K562 (cell line): ENCODE measurements around the gene SPRED2. TPM values are rescaled to one million over a fixed set of nuclear protein-coding genes. Genes with fewer than 3 reads are reported as not detected.

Source experiments
- ATAC-seq: fragments of 200-7000 bp; cut with Tn5 transposase; 3 replicates; pipeline ENCODE4 v1.9.1; 2020; ENCODE audit warnings: moderate library complexity
- BruUV-seq: library from RNA; stranded (reverse); fragments of 400-500 nt; replicated peaks from 2 replicates; lab custom pipeline; 2021; lab: Mats Ljungman, UMichigan
- CTCF ChIA-PET: fragments of 300-600 bp; formaldehyde crosslinking; extraction: SDS; loops from one replicate; lab custom pipeline; 2021; ENCODE audit warnings: low intra/inter-chr PET ratio; lab: Yijun Ruan, JAX
- POLR2A ChIA-PET: fragments of 300-600, 350-650 bp; sonication (Branson Sonifier 250); formaldehyde crosslinking; extraction: SDS; loops from one replicate; lab custom pipeline; 2021; ENCODE audit warnings: antibody characterized with exemption, inconsistent platforms; lab: Yijun Ruan, JAX
- DNase-seq, 4 experiments: peaks; one replicate each; pipeline versions ENCODE4 v3.0.0 to v3.0.0-alpha.2; 2011 to 2018; ENCODE audit warnings: low spot score in 3 of 4, mixed read lengths in 3 of 4; ENCODE audit errors: extremely low read depth in 1 of 4
- FAIRE-seq: peaks from 2 replicates; lab custom pipeline; 2011; peaks lifted over from hg19 to GRCh38; lab: Jason Lieb, UNC
- H2AFZ ChIP-seq: 2 replicates; pipeline ENCODE4 v1.6.0; 2011; ENCODE audit warnings: low read depth, low read length, control low read depth, inconsistent platforms
- H3K27ac ChIP-seq: fragments of 200-600 bp; 3 replicates; pipeline ENCODE4 v1.8.0; 2011; ENCODE audit warnings: low read depth, mild to moderate bottlenecking, control low read depth, inconsistent platforms, low read length, moderate library complexity, mixed read lengths; ENCODE audit errors: extremely low read depth
- H3K27me3 ChIP-seq, 2 experiments: fragments of 300-600 bp in 1 of 2; 2 replicates in 1 of 2; 3 replicates in 1 of 2; pipeline versions ENCODE4 v1.6.0 to v1.8.0; 2011; ENCODE audit warnings: inconsistent platforms in 2 of 2, low read length in 2 of 2, mild to moderate bottlenecking in 1 of 2, mixed read lengths in 1 of 2, moderate library complexity in 1 of 2; ENCODE audit not compliant: control insufficient read depth in 2 of 2, insufficient read depth in 2 of 2
- H3K36me3 ChIP-seq: fragments of 300-600 bp; 3 replicates; pipeline ENCODE4 v1.8.0; 2011; ENCODE audit warnings: mild to moderate bottlenecking, low read length, inconsistent platforms; ENCODE audit not compliant: control insufficient read depth, insufficient read depth
- H3K4me1 ChIP-seq, 2 experiments: fragments of 200-600 bp in 1 of 2; replicated peaks in 1 of 2; 2 replicates in 1 of 2; 3 replicates in 1 of 2; pipeline versions ENCODE4 v1.5.1 to v1.8.0; 2011; ENCODE audit warnings: inconsistent platforms in 2 of 2, low read length in 2 of 2, mild to moderate bottlenecking in 1 of 2, mixed read lengths in 1 of 2, moderate library complexity in 1 of 2; ENCODE audit not compliant: control insufficient read depth in 2 of 2, insufficient read depth in 2 of 2
- H3K4me2 ChIP-seq: 2 replicates; pipeline ENCODE4 v1.6.1; 2011; ENCODE audit warnings: low read length, control low read depth, inconsistent platforms, mixed read lengths; ENCODE audit not compliant: insufficient read depth
- H3K4me3 ChIP-seq: fragments of 200-600 bp; sonication (generic), shearing (Covaris generic); 2 replicates; pipeline ENCODE4 v1.5.1; 2016; ENCODE audit warnings: control low read depth, inconsistent platforms
- H3K79me2 ChIP-seq: fragments of 200-600 bp; 3 replicates; pipeline ENCODE4 v1.8.0; 2011; ENCODE audit warnings: low read length, inconsistent platforms; ENCODE audit not compliant: control insufficient read depth, insufficient read depth
- H3K9ac ChIP-seq, 2 experiments: 2 replicates each; pipeline versions ENCODE4 v1.6.0 to v1.6.1; 2011; ENCODE audit warnings: low read depth in 2 of 2, low read length in 2 of 2, control low read depth in 1 of 2, inconsistent platforms in 1 of 2, mild to moderate bottlenecking in 1 of 2, mixed read lengths in 1 of 2; ENCODE audit not compliant: insufficient read depth in 1 of 2
- H3K9me1 ChIP-seq: one replicate; pipeline ENCODE4 v1.6.0; 2011; ENCODE audit warnings: inconsistent platforms, mild to moderate bottlenecking, low read length, moderate library complexity; ENCODE audit not compliant: control insufficient read depth, insufficient read depth
- H3K9me3 ChIP-seq: replicated peaks from 2 replicates; pipeline ENCODE4 v1.5.1; 2011; ENCODE audit warnings: low read depth, low read length, inconsistent platforms; ENCODE audit not compliant: control insufficient read depth, insufficient read depth
- H4K20me1 ChIP-seq: replicated peaks from 2 replicates; pipeline ENCODE4 v1.6.1; 2011; ENCODE audit warnings: low read length, inconsistent platforms, mixed read lengths; ENCODE audit not compliant: control insufficient read depth, insufficient read depth
- CHCHD3 ChIP-seq: fragments of 250-450 bp; sonication (Bioruptor Pico); IDR thresholded peaks from 2 replicates; pipeline ENCODE4 v2.1.2; 2022; ENCODE audit warnings: mild to moderate bottlenecking
- CHD4 ChIP-seq: fragments of 200-600 bp; sonication (generic); IDR thresholded peaks from 3 replicates; pipeline ENCODE4 v1.6.1; 2012; ENCODE audit warnings: low read depth, mild to moderate bottlenecking, mixed read lengths, low read length, inconsistent platforms; ENCODE audit not compliant: insufficient read depth, insufficient replicate concordance, poor library complexity, severe bottlenecking
- DNMT1 ChIP-seq: fragments of 450-650 bp; IDR thresholded peaks from 2 replicates; pipeline ENCODE4 v1.6.1; 2016; ENCODE audit warnings: antibody characterized with exemption, mild to moderate bottlenecking
- ETV5 ChIP-seq: sonication (generic); formaldehyde crosslinking; IDR thresholded peaks from 2 replicates; pipeline ENCODE4 v1.4.0; 2020; ENCODE audit warnings: low read depth, mild to moderate bottlenecking, missing genetic modification reagents
- HLTF ChIP-seq: fragments of 450-650 bp; IDR thresholded peaks from 2 replicates; pipeline ENCODE4 v1.6.1; 2016
- KDM4B ChIP-seq, 2 experiments: fragments of 450-650 bp in 1 of 2; sonication (generic) in 1 of 2; IDR thresholded peaks; 2 replicates each; pipeline ENCODE4 v1.6.1; 2016 to 2017; ENCODE audit warnings: borderline replicate concordance in 2 of 2, antibody characterized with exemption in 1 of 2, low read depth in 1 of 2, mild to moderate bottlenecking in 1 of 2
- LEF1 ChIP-seq: fragments of 450-650 bp; IDR thresholded peaks from 2 replicates; pipeline ENCODE4 v1.6.1; 2016; ENCODE audit warnings: mild to moderate bottlenecking
- MCM2 ChIP-seq: fragments of 450-650 bp; IDR thresholded peaks from 2 replicates; pipeline ENCODE4 v1.6.1; 2017; ENCODE audit warnings: low read depth, mild to moderate bottlenecking
- MYC ChIP-seq, 2 experiments: fragments of 250-450 bp in 1 of 2; sonication (Bioruptor Pico) in 1 of 2; IDR thresholded peaks; 2 replicates each; pipeline versions ENCODE4 v1.5.1 to v1.6.1; 2012 to 2021; ENCODE audit warnings: low read depth in 2 of 2, borderline replicate concordance in 1 of 2, improper control_type of control experiment in 1 of 2, low read length in 1 of 2, mild to moderate bottlenecking in 1 of 2, moderate library complexity in 1 of 2
- NFIX ChIP-seq: fragments of 250-450 bp; sonication (Bioruptor Pico); IDR thresholded peaks from 2 replicates; pipeline ENCODE4 v1.4.0; 2020; ENCODE audit warnings: low read depth, mild to moderate bottlenecking, moderate library complexity
- NR1H2 ChIP-seq: sonication (generic); formaldehyde crosslinking; IDR thresholded peaks from 2 replicates; pipeline ENCODE4 v1.4.0; 2020; ENCODE audit warnings: mild to moderate bottlenecking, missing genetic modification reagents
- POLR2B ChIP-seq: fragments of 450-650 bp; IDR thresholded peaks from 2 replicates; pipeline ENCODE4 v1.6.1; 2018; ENCODE audit warnings: low read depth; ENCODE audit not compliant: partially characterized antibody
- POLR3A ChIP-seq: IDR thresholded peaks from 2 replicates; pipeline ENCODE4 v1.6.1; 2011; ENCODE audit warnings: borderline replicate concordance, mild to moderate bottlenecking, moderate library complexity; ENCODE audit not compliant: insufficient read length, insufficient read depth; ENCODE audit errors: extremely low read depth
- PTTG1 ChIP-seq: fragments of 450-650 bp; IDR thresholded peaks from 2 replicates; pipeline ENCODE4 v1.6.1; 2016; ENCODE audit warnings: low read depth, mild to moderate bottlenecking, missing genetic modification characterization, missing compliant biosample characterization
- SIRT6 ChIP-seq: IDR thresholded peaks from one replicate; pipeline ENCODE4 v1.6.1; 2012; ENCODE audit warnings: low read depth, mild to moderate bottlenecking, control low read depth, inconsistent platforms, low read length, moderate library complexity
- SRSF1 ChIP-seq: fragments of 200-400 bp; formaldehyde crosslinking; IDR thresholded peaks from 2 replicates; pipeline ENCODE4 v1.6.1; 2017; ENCODE audit warnings: mild to moderate bottlenecking, low read depth, low read length, moderate library complexity
- TAF7 ChIP-seq: fragments of 450-650 bp; IDR thresholded peaks from 2 replicates; pipeline ENCODE4 v1.6.1; 2016; ENCODE audit warnings: missing genetic modification characterization, missing compliant biosample characterization
- TRIM24 ChIP-seq, 2 experiments: fragments of 450-650 bp; IDR thresholded peaks; 2 replicates each; pipeline ENCODE4 v1.6.1; 2016
- ZNF143 ChIP-seq: sonication (generic); formaldehyde crosslinking; IDR thresholded peaks from 2 replicates; pipeline ENCODE4 v1.9.0; 2022; ENCODE audit warnings: mild to moderate bottlenecking, missing genetic modification reagents
- ZNF23 ChIP-seq: fragments of 250-450 bp; sonication (Bioruptor Pico); IDR thresholded peaks from 2 replicates; pipeline ENCODE4 v1.4.0; 2020; ENCODE audit warnings: mild to moderate bottlenecking
- ZNF239 ChIP-seq: fragments of 250-450 bp; sonication (Bioruptor Pico); IDR thresholded peaks from 2 replicates; pipeline ENCODE4 v1.4.0; 2020; ENCODE audit warnings: mild to moderate bottlenecking
- WGBS: fragments of 100-300 bp; shearing (Covaris generic); methylation state at CpG from one replicate; pipeline ENCODE4 v1.1.6; 2016; ENCODE audit warnings: low coverage, mixed read lengths; ENCODE audit not compliant: insufficient coverage; ENCODE audit errors: missing lambda C conversion rate; 5-methylcytosine and 5-hydroxymethylcytosine counted together
- in situ Hi-C: fragments of 300-500 bp; cut with MboI; formaldehyde crosslinking; loops from 4 replicates; pipeline ENCODE4 v1.15.0; 2018; ENCODE audit warnings: inconsistent platforms, mixed read lengths
- intact Hi-C: fragments of 100-400 bp; cut with micrococcal nuclease; formaldehyde crosslinking; loops from 2 replicates; pipeline ENCODE4 v1.14.2; 2022
- polyA plus RNA-seq, 8 experiments: library from polyadenylated mRNA; depleted of rRNA in 4 of 8; stranded (reverse) in 5 of 8; unstranded in 3 of 8; fragments of >200 nt; fragmentation: Nextera tagmentation in 2 of 8; fragmentation: Illumina TruSeq in 1 of 8; extraction: Ambion mirVana in 2 of 8; extraction: Trizol in 1 of 8; gene quantifications; 2 replicates each; pipeline versions ENCODE4 v1.2.1 to v1.2.3, GENCODE V29; 2011 to 2014; ENCODE audit warnings: inconsistent platforms in 1 of 8, missing spikeins in 1 of 8
- total RNA-seq, 7 experiments: library from RNA; depleted of rRNA in 6 of 7; stranded (reverse); fragments of >200 nt in 6 of 7; fragmentation: Illumina TruSeq in 2 of 7; extraction: Trizol in 2 of 7; gene quantifications; 2 replicates each; pipeline versions ENCODE4 v1.2.1 to v1.2.3, GENCODE V29; 2011 to 2021; ENCODE audit warnings: low replicate concordance in 1 of 7

Gene SPRED2
- total and polyA plus RNA-seq, 9 of the 15 experiments (the other 6 are each of a cell fraction or from before 2014, with no cell fraction given) = 4.6 to 50.8 (median 14.1) TPM

- TF ChIP-seq SIRT6 = no peak
- no peak for TF ChIP-seq POLR2B
- no peak for TF ChIP-seq LEF1
- TF ChIP-seq MYC (IDR thresholded peaks at IDR 0.05; ENCODE audit: low read depth, low read length) = no peak
- TF ChIP-seq MYC (CRISPR knock-in tag; IDR thresholded peaks at IDR 0.05; ENCODE audit: borderline replicate concordance, low read depth) = no peak
- no peak for TF ChIP-seq HLTF
- TF ChIP-seq MCM2 = no peak
- no peak for TF ChIP-seq ZNF23 (CRISPR knock-in tag)
- no peak for TF ChIP-seq SRSF1
- no peak for TF ChIP-seq TRIM24 (IDR thresholded peaks at IDR 0.05)
- TF ChIP-seq CHCHD3 = no peak
- TF ChIP-seq ETV5 (CRISPR knock-in tag) = no peak
These were observed 35.9 kb downstream of the SPRED2 start (continued) for GRCh38 chr2:65396348-65397026.

GRCh38 chr2:65395621-65396347 is 36.6 kb downstream of the SPRED2 start:
- 57% methylated on average over 5 of the region's 5 CpGs for WGBS
- intact Hi-C loops (no loop called here), in situ Hi-C loops (no loop called here)
- DNase-seq (no peak), ATAC-seq (no peak), FAIRE-seq (no peak)
- Histone ChIP-seq H2AFZ (no peak overlapping the region), H3K27ac (no peak overlapping the region), H3K79me2 (peaks cover 93% of the 10 kb centered on the region), H3K4me2 (no peak overlapping the region), H3K9me3 (no peaks in the 10 kb centered on the region), H3K9me1 (peaks cover 6% of the 10 kb centered on the region), H3K4me1 (peaks cover 7 to 20% of the 10 kb centered on the region in 2 experiments; a peak in 4 of 5 replicates), H3K36me3 (no peaks in the 10 kb centered on the region), H3K9ac (no peak overlapping the region), H3K4me3 (no peak overlapping the region), H4K20me1 (peaks cover 48% of the 10 kb centered on the region), H3K27me3 (no peaks in the 10 kb centered on the region)
- POLR2A ChIA-PET = interaction anchor here (0.6 to 1.7 kb wide), 4 partner anchors 12 to 32 kb away, joined by 3 to 6 read pairs (median 4); no protein-coding TSS in a partner anchor
- CTCF ChIA-PET = no interaction called here
- BruUV-seq = no TSS peak
- TF ChIP-seq NR1H2 (CRISPR knock-in tag) (no peak), NFIX (CRISPR knock-in tag) (no peak), PTTG1 (tag) (no peak), CHD4 (no peak), KDM4B (IDR thresholded peaks at IDR 0.05; ENCODE audit: borderline replicate concordance in 2 of 2, low read depth in 1 of 2) (no peak), TAF7 (tag) (no peak), ZNF239 (no peak), POLR3A (no peak), DNMT1 (no peak), ZNF143 (CRISPR knock-in tag) (no peak)
